Thyroid gland (tissue), 4 donors: ENCODE measurements around the gene UBE2O. TPM values are rescaled to one million over a fixed set of nuclear protein-coding genes. Genes with fewer than 3 reads are reported as not detected.

ENCODE experiments used
- DNase-seq, 2 donors: peaks; one replicate each; pipeline ENCODE4 v3.0.0-alpha.2; 2019
- H3K27ac ChIP-seq, 3 donors: fragments of 200-600 bp; sonication (generic); 1 replicate in 2 of 3; 2 replicates in 1 of 3; pipeline ENCODE4 v1.5.1; 2016 to 2019; ENCODE audit warnings: mild to moderate bottlenecking in 1 of 3, moderate library complexity in 1 of 3
- H3K27me3 ChIP-seq: fragments of 200-600 bp; sonication (generic); one replicate; pipeline ENCODE4 v1.5.1; 2019
- H3K36me3 ChIP-seq, 2 donors: fragments of 200-600 bp; sonication (generic); one replicate each; pipeline ENCODE4 v1.5.1; 2016 to 2019
- H3K4me1 ChIP-seq, 2 donors: fragments of 200-600 bp; sonication (generic); one replicate each; pipeline ENCODE4 v1.5.1; 2017 to 2019
- H3K4me3 ChIP-seq, 3 donors: fragments of 200-600 bp; sonication (generic); replicated peaks in 1 of 3; 1 replicate in 2 of 3; 2 replicates in 1 of 3; pipeline ENCODE4 v1.5.1; 2016; ENCODE audit warnings: mild to moderate bottlenecking in 1 of 3
- H3K9me3 ChIP-seq: fragments of 200-600 bp; sonication (generic); one replicate; pipeline ENCODE4 v1.5.1; 2017
- POLR2A ChIP-seq, 2 donors: fragments of 450-650 bp; IDR thresholded peaks; one replicate each; pipeline ENCODE4 v1.6.1; 2017; ENCODE audit warnings: antibody characterized with exemption in 2 of 2, mild to moderate bottlenecking in 2 of 2, moderate library complexity in 1 of 2
- WGBS, 2 donors: methylation state at CpG; one replicate each; pipeline ENCODE4 v1.1.5; 2017; 5-methylcytosine and 5-hydroxymethylcytosine counted together
- intact Hi-C: fragments of 100-400 bp; cut with DNase I; formaldehyde crosslinking; loops from one replicate; pipeline ENCODE4 v1.15.1; 2023
- total RNA-seq, 4 donors: library from RNA; depleted of rRNA; stranded (reverse); fragments of >200 nt; gene quantifications; one replicate each; pipeline ENCODE4 v1.2.3, GENCODE V29; 2016
- TF ChIP-seq, protein P1 (sequence below), 6 experiments: fragments of 200-600 bp in 3 of 6; fragments of 450-650 bp in 3 of 6; sonication (generic) in 3 of 6; IDR thresholded peaks; one replicate each; pipeline ENCODE4 v1.5.1; 2016 to 2019; ENCODE audit warnings: antibody characterized with exemption in 6 of 6, mild to moderate bottlenecking in 2 of 6, inconsistent platforms in 1 of 6, moderate library complexity in 1 of 6

UBE2O gene
- total RNA-seq, 4 donors from 2014 or later, result 26.3 to 47.9 (median 37.3) TPM

DNA sequence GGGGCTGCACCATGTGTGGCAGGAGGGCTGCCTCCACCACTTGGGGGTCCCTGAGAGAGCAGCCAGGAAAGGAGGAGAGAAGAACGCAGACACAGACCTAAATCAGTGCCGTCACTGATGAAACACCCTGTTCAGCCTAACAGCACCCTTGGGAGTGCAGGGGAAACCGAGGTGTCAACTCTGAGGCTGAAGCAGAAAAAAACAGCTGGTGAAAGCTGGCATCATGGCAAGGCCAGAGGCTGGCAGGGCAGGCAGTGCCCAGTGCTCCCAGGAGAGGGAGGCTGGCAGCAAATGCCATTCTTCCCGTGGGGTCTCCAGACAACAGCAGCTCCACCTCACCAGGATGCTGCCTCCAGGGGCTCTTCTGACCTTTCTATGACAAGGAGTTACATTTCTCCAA, 45.4 kb downstream of the UBE2O start:
- Histone ChIP-seq H3K27me3 (no peaks in the 10 kb centered on the region), H3K27ac (no peak overlapping the region), H3K4me1 (peaks cover 34 to 43% of the 10 kb centered on the region in 2 donors), H3K9me3 (no peaks in the 10 kb centered on the region), H3K4me3 (no peak overlapping the region), H3K36me3 (peaks cover 10 to 11% of the 10 kb centered on the region in 2 donors)
- no peak for TF ChIP-seq POLR2A (IDR thresholded peaks at IDR 0.05)
- TF ChIP-seq, protein P1, sequence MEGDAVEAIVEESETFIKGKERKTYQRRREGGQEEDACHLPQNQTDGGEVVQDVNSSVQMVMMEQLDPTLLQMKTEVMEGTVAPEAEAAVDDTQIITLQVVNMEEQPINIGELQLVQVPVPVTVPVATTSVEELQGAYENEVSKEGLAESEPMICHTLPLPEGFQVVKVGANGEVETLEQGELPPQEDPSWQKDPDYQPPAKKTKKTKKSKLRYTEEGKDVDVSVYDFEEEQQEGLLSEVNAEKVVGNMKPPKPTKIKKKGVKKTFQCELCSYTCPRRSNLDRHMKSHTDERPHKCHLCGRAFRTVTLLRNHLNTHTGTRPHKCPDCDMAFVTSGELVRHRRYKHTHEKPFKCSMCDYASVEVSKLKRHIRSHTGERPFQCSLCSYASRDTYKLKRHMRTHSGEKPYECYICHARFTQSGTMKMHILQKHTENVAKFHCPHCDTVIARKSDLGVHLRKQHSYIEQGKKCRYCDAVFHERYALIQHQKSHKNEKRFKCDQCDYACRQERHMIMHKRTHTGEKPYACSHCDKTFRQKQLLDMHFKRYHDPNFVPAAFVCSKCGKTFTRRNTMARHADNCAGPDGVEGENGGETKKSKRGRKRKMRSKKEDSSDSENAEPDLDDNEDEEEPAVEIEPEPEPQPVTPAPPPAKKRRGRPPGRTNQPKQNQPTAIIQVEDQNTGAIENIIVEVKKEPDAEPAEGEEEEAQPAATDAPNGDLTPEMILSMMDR (IDR thresholded peaks at IDR 0.05), result no peak
- intact Hi-C loops, result loop anchor here (5.0 to 10.0 kb wide), 3 partner anchors 50 to 283 kb away; no protein-coding TSS in a partner anchor
- 90 to 92% methylated on average over 4 of the region's 4 CpGs for WGBS, 2 donors
- DNase-seq, result no peak

DNA sequence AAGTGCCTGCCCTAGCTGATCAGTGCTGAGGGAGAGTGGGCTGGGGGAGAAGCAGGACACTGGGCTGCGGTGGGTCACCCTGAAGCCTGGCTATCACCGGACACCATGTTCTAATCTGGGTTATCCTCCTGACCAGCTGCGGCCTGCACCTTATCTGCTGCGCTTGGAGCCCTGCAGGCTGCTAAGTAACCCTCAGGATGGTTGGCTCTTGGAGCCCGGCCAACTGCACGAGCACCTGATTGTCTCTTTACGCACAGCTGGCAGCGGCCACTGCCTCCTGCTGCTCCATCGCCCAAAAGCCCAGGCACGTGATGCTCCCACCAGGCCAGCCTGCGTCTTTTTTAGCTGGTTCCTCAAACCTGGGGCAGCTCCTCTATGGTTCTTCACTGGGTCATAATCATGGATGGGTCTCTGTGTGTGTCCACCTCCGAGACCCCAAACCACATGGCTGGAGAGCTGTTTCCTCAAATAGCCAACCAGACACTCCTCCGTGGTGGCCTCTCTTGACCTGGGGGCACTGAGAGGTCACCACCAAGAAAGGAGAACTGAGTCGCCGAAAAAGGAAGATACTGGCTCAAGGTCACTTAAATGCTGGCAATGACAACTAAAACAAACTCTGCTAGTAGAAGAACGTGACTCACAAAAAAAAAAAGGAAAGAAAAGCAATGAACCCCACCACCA, 46.8 kb downstream of the UBE2O start:
- intact Hi-C loops, result loop anchor here (5.0 to 10.0 kb wide), 3 partner anchors 51 to 281 kb away; no protein-coding TSS in a partner anchor
- Histone ChIP-seq H3K36me3 (peaks cover 24 to 25% of the 10 kb centered on the region in 2 donors), H3K4me3 (no peak overlapping the region), H3K9me3 (no peaks in the 10 kb centered on the region), H3K27ac (no peak overlapping the region), H3K27me3 (no peaks in the 10 kb centered on the region), H3K4me1 (peaks cover 21 to 29% of the 10 kb centered on the region in 2 donors)
- DNase-seq, result peak; percentile 61 to 78
- 63 to 69% methylated on average over 11 to 16 of the region's 16 CpGs for WGBS, 2 donors
- TF ChIP-seq, protein P1 (IDR thresholded peaks at IDR 0.05), result no peak
- no peak for TF ChIP-seq POLR2A (IDR thresholded peaks at IDR 0.05)

- intact Hi-C loops, result loop anchor here (5.0 to 10.0 kb wide), 3 partner anchors 52 to 281 kb away; no protein-coding TSS in a partner anchor
- H3K9me3 ChIP-seq, result no peaks in the 10 kb centered on the region
- 94 to 96% methylated on average over 8 to 9 of the region's 9 CpGs for WGBS, 2 donors
- TF ChIP-seq, protein P1 (IDR thresholded peaks at IDR 0.05), result no peak
- no peak for TF ChIP-seq POLR2A (IDR thresholded peaks at IDR 0.05)
- H3K36me3 ChIP-seq, result peaks cover 29 to 30% of the 10 kb centered on the region in 2 donors
- no peak overlapping the region for H3K4me3 ChIP-seq
- H3K4me1 ChIP-seq, result peaks cover 16 to 25% of the 10 kb centered on the region in 2 donors
- H3K27me3 ChIP-seq, result no peaks in the 10 kb centered on the region
- no peak overlapping the region for H3K27ac ChIP-seq
- no peak for DNase-seq
Measured at GRCh38 chr17:76405607-76405966, 47.4 kb downstream of the UBE2O start.

DNA sequence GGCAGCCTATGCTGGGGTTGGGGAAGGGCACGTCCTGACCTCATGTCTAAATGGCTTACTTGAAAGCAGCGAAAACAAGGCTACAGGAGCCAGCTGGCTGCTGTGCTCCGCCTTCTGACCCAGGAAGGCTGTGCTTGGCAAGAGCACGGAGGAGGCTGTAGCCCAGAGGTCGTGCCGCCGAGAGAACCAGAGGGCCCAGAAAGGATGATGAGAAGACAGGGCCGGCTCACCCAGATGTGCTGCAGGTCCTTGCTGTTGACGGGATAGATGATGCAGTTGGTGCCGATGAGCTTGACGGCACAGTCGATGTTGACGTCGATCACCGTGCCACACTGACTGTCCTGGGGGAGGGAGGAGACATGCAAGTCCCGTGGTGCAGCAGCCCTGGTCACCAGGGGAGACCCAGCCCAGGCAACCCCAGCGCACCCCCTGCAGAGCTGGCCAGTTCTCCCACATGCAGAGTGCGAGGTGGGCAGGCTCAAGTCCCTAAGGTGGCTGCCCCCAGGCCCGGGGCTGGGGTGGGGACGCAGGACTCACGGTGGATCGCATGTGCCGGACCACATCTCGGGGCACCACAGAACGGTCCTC, 47.9 kb downstream of the UBE2O start:
- Histone ChIP-seq H3K4me3 (no peak overlapping the region), H3K36me3 (peaks cover 34 to 35% of the 10 kb centered on the region in 2 donors), H3K27ac (no peak overlapping the region), H3K4me1 (peaks cover 11 to 20% of the 10 kb centered on the region in 2 donors), H3K9me3 (no peaks in the 10 kb centered on the region), H3K27me3 (no peaks in the 10 kb centered on the region)
- TF ChIP-seq POLR2A (IDR thresholded peaks at IDR 0.05), result no peak
- TF ChIP-seq, protein P1 (IDR thresholded peaks at IDR 0.05), result no peak
- no peak for DNase-seq
- WGBS, 2 donors, result 90 to 96% methylated on average over 18 to 23 of the region's 25 CpGs
- intact Hi-C loops, result loop anchor here (5.0 to 10.0 kb wide), 3 partner anchors 52 to 280 kb away; no protein-coding TSS in a partner anchor

- no peak for DNase-seq
- peaks cover 42 to 44% of the 10 kb centered on the region in 2 donors for H3K36me3 ChIP-seq
- no peak for TF ChIP-seq POLR2A (IDR thresholded peaks at IDR 0.05)
- TF ChIP-seq, protein P1 (IDR thresholded peaks at IDR 0.05), result no peak
- H3K4me3 ChIP-seq, result no peak overlapping the region
- H3K4me1 ChIP-seq, result peaks cover 3 to 12% of the 10 kb centered on the region in 2 donors
- no peaks in the 10 kb centered on the region for H3K9me3 ChIP-seq
- WGBS, 2 donors, result 93 to 94% methylated on average over 6 of the region's 6 CpGs
- no peak overlapping the region for H3K27ac ChIP-seq
- H3K27me3 ChIP-seq, result no peaks in the 10 kb centered on the region
- intact Hi-C loops, result loop anchor here (10.0 kb wide), 1 partner anchor 279 kb away; no protein-coding TSS in a partner anchor
Measured at GRCh38 chr17:76404256-76404655, 48.7 kb downstream of the UBE2O start.
